Activated CD4-positive, alpha-beta T cell treated with anti-CD3 and anti-CD28 coated beads, Interleukin-2, amount 10 ng/mL, durations not matched to agents 7 days and 5 days (primary cell): ENCODE data around the gene DCAF6. TPM values are rescaled to one million over a fixed set of nuclear protein-coding genes. Genes with fewer than 3 reads are reported as not detected.

ENCODE experiments used
- CTCF ChIA-PET: fragments of 350-600 bp; sonication (Branson Sonifier 250); formaldehyde crosslinking; loops from one replicate; lab custom pipeline; 2021; ENCODE audit warnings: antibody characterized with exemption; lab: Charles Lee
- POLR2A ChIA-PET: fragments of 350-600 bp; sonication (Branson Sonifier 250); formaldehyde crosslinking; loops from one replicate; lab custom pipeline; 2021; ENCODE audit warnings: antibody characterized with exemption; lab: Charles Lee
- DNase-seq: peaks from one replicate; pipeline ENCODE4 v3.0.0-alpha.2; 2020
- H3K27ac Mint-ChIP-seq: one replicate; pipeline ENCODE4 v1.8.0; 2021; ENCODE audit warnings: mild to moderate bottlenecking, moderate library complexity, mixed read lengths
- H3K27me3 Mint-ChIP-seq: one replicate; pipeline ENCODE4 v1.8.0; 2021; ENCODE audit warnings: mixed read lengths
- H3K36me3 Mint-ChIP-seq: one replicate; pipeline ENCODE4 v1.8.0; 2021; ENCODE audit warnings: low read depth, mixed read lengths
- H3K4me1 Mint-ChIP-seq: one replicate; pipeline ENCODE4 v1.8.0; 2021; ENCODE audit warnings: mixed read lengths
- H3K4me3 Mint-ChIP-seq: one replicate; pipeline ENCODE4 v1.8.0; 2021; ENCODE audit warnings: mild to moderate bottlenecking, moderate library complexity, mixed read lengths
- H3K9me3 Mint-ChIP-seq: one replicate; pipeline ENCODE4 v1.8.0; 2021; ENCODE audit warnings: mixed read lengths
- total RNA-seq, 2 experiments: library from RNA; stranded (reverse); gene quantifications; one replicate each; pipeline ENCODE4 v1.2.3, GENCODE V29; 2021

Gene DCAF6
- total RNA-seq, 2 experiments from 2014 or later = 21.9 to 24.6 TPM

DNA sequence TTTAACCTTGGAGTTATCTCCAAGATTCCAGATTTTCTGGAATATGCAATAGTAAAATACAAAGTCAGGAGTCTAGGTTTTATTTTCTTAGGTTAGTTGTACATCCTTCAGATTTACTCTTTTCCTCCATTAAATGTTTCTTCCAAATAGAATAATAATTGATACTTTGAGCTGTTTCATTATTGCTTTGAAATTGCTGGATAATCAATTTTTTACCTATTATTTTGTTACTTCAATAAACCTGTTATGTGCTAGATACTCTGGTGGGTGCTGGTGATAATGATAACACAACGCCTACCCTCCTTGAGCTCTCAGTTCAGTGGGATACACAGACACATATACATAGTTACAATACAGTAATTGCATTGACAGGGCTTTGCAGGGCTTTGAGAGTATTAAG is 120.9 kb downstream of the DCAF6 start:
- no peak overlapping the region for H3K4me3 Mint-ChIP-seq
- CTCF ChIA-PET = interaction anchor here (1.0 kb wide), 1 partner anchor 24 kb away, joined by 3 read pairs; no protein-coding TSS in a partner anchor

GRCh38 chr1:168057921-168058320 is 121.4 kb downstream of the DCAF6 start:
- no peak overlapping the region for H3K27ac Mint-ChIP-seq
- no peak overlapping the region for H3K4me3 Mint-ChIP-seq
- DNase-seq = no peak
- ChIA-PET POLR2A (no interaction called here), CTCF (interaction anchor here (1.0 kb wide), 1 partner anchor 24 kb away, joined by 3 read pairs; no protein-coding TSS in a partner anchor)
- peaks cover 6% of the 10 kb centered on the region for H3K36me3 Mint-ChIP-seq
- no peaks in the 10 kb centered on the region for H3K9me3 Mint-ChIP-seq
- peaks cover 3% of the 10 kb centered on the region for H3K4me1 Mint-ChIP-seq
- no peaks in the 10 kb centered on the region for H3K27me3 Mint-ChIP-seq

More for the DNA sequence above, 120.9 kb downstream of the DCAF6 start:
- no peak for DNase-seq
- no peaks in the 10 kb centered on the region for H3K9me3 Mint-ChIP-seq
- H3K36me3 Mint-ChIP-seq = peaks cover 6% of the 10 kb centered on the region
- peaks cover 3% of the 10 kb centered on the region for H3K4me1 Mint-ChIP-seq
- H3K27me3 Mint-ChIP-seq = no peaks in the 10 kb centered on the region
- no peak overlapping the region for H3K27ac Mint-ChIP-seq
- POLR2A ChIA-PET = no interaction called here

DNA sequence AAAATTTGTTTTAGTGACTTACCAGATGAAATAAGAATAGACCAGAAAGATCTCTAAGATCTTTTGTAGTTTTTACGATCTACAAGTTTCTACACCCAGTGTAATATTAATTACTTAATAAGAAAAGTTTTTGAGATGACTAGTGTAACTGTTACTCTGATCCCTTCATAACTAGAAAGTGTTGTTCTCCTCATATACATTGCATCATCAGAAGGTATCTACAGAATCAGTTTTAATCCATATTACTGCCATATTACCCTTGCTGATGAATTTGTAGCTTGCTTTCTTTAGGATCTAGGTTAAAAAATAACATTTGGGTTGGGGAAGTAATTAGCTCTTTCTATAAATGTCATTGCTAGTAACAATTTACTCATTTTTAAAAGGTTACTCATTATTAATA is 127.7 kb downstream of the DCAF6 start:
- no peak for DNase-seq
- Mint-ChIP-seq H3K27ac (no peak overlapping the region), H3K27me3 (no peaks in the 10 kb centered on the region), H3K36me3 (peaks cover 9% of the 10 kb centered on the region), H3K4me3 (no peak overlapping the region), H3K9me3 (no peaks in the 10 kb centered on the region), H3K4me1 (no peaks in the 10 kb centered on the region)
- POLR2A ChIA-PET = no interaction called here
- CTCF ChIA-PET = interaction anchor here (0.6 to 1.4 kb wide), 2 partner anchors 18 to 142 kb away, joined by 3 to 10 read pairs; no protein-coding TSS in a partner anchor

GRCh38 chr1:168065506-168065905 is 129.0 kb downstream of the DCAF6 start:
- Mint-ChIP-seq H3K9me3 (no peaks in the 10 kb centered on the region), H3K4me3 (no peak overlapping the region), H3K36me3 (peaks cover 11% of the 10 kb centered on the region), H3K4me1 (no peaks in the 10 kb centered on the region), H3K27me3 (no peaks in the 10 kb centered on the region), H3K27ac (no peak overlapping the region)
- no peak for DNase-seq
- ChIA-PET POLR2A (no interaction called here), CTCF (interaction anchor here (1.4 kb wide), 1 partner anchor 17 kb away, joined by 11 read pairs; no protein-coding TSS in a partner anchor)

- POLR2A ChIA-PET = no interaction called here
- Mint-ChIP-seq H3K27ac (no peak overlapping the region), H3K36me3 (peaks cover 19% of the 10 kb centered on the region), H3K27me3 (no peaks in the 10 kb centered on the region), H3K4me1 (no peaks in the 10 kb centered on the region), H3K4me3 (no peak overlapping the region), H3K9me3 (no peaks in the 10 kb centered on the region)
- DNase-seq = no peak
- CTCF ChIA-PET = no interaction called here
Measured at GRCh38 chr1:168069384-168069783, 132.9 kb downstream of the DCAF6 start.

DNA sequence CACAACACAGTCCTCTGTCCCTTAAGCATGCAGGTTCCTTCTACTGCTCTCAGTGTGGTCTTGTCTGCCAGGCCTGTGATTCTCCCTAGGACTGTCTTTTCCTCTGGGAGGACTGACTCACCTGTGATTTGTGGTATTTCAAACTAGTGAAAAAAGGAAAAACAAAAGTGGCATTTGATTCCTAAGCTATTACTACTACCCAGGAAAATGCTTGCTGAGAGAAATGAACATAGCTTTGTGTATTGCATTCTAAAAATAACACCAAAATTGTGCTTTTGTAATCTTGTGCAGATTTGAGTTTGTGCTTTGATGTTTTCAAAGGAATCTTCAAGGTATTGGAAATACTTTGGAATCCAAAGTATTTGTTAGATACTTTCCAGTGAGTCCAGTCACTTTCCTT is 143.3 kb downstream of the DCAF6 start:
- CTCF ChIA-PET = no interaction called here
- Mint-ChIP-seq H3K36me3 (peaks cover 9% of the 10 kb centered on the region), H3K9me3 (no peaks in the 10 kb centered on the region), H3K4me3 (no peak overlapping the region), H3K4me1 (peaks cover 3% of the 10 kb centered on the region), H3K27me3 (no peaks in the 10 kb centered on the region), H3K27ac (no peak overlapping the region)
- POLR2A ChIA-PET = no interaction called here
- DNase-seq = no peak

DNA sequence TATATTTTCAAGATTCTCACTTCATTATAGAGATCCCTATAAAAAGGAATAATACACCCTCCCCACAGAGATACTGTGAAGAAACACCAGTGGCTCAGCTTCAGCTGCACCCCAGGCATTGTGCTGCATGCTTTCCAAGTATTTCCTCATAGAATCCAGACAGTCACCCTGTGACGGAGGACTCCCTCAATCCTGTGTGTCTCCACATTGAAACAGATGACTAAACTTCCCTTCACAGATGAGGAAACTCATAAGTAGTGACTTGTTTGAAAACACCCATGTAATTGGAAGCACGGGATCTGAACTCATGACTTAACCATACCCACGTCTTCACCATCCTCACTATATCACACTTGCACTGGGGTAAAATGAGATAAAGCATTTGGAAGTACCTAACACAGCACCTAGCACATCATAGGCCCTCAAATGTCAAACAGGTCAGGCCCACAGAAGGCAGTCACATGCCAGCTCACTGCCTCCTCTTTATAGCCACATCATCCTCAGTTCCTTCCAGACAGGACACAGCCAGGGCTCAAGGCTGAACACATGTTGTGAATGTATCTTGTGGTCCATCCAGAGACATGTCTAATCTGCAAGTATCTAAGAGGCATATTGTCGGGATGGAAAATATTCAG is 145.0 kb downstream of the DCAF6 start:
- H3K27me3 Mint-ChIP-seq = no peaks in the 10 kb centered on the region
- H3K9me3 Mint-ChIP-seq = no peaks in the 10 kb centered on the region
- no peak overlapping the region for H3K4me3 Mint-ChIP-seq
- peaks cover 4% of the 10 kb centered on the region for H3K4me1 Mint-ChIP-seq
- POLR2A ChIA-PET = no interaction called here
- DNase-seq = no peak
- no peak overlapping the region for H3K27ac Mint-ChIP-seq
- CTCF ChIA-PET = interaction anchor here (0.7 to 5.7 kb wide), 16 partner anchors 8 to 758 kb away, joined by 3 to 45 read pairs (median 3); no protein-coding TSS in a partner anchor
- peaks cover 3% of the 10 kb centered on the region for H3K36me3 Mint-ChIP-seq

DNA sequence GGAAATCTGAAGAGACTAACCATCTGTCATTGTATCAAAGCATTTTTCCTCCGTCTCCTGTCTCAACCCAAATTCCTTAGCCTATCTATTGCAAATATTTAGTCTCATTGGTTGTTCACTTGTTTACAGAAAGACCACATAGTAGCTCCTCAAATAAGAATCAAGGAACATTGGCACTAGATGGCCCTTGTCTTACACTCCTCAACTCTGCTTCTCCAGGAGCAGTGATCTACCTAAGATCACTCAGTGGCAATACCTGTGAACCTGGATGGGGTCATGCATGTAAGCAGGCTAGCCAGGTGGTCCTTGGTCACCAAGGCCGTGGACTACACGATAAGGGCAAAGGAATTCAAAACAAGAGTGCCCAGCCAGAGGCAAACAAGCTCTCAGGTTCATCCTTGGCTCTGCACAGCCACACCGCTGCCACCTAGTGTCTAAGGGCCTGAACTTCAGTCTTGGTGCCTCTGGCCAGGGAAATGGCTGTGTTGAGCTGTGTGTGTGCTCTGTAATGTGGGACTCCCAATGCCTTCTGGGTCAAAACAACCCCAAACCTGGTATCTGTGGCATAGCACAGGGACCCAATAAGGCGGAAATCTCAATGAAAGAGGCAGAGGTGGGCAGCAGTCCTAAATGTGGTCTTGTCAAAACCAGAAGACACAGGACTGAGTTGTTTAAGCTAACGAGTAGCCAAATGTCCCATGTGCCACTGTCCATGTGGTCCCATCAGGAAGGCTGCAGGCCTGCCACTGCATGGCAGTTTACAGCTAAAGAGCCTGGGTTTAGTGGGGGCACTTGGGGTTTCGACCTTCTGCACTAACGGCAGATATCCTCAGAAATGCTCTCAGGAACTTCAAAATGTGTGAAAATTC is 145.8 kb downstream of the DCAF6 start:
- CTCF ChIA-PET = interaction anchor here (0.6 to 5.7 kb wide), 21 partner anchors 8 to 758 kb away, joined by 3 to 45 read pairs (median 3); no protein-coding TSS in a partner anchor
- no peak overlapping the region for H3K27ac Mint-ChIP-seq
- POLR2A ChIA-PET = no interaction called here
- peaks cover 4% of the 10 kb centered on the region for H3K4me1 Mint-ChIP-seq
- H3K9me3 Mint-ChIP-seq = no peaks in the 10 kb centered on the region
- no peak overlapping the region for H3K4me3 Mint-ChIP-seq
- H3K36me3 Mint-ChIP-seq = no peaks in the 10 kb centered on the region
- peak; percentile 78 for DNase-seq
- H3K27me3 Mint-ChIP-seq = no peaks in the 10 kb centered on the region

- DNase-seq = no peak
- Mint-ChIP-seq H3K9me3 (no peaks in the 10 kb centered on the region), H3K27ac (no peak overlapping the region), H3K4me3 (no peak overlapping the region), H3K4me1 (peaks cover 4% of the 10 kb centered on the region), H3K36me3 (no peaks in the 10 kb centered on the region), H3K27me3 (no peaks in the 10 kb centered on the region)
- CTCF ChIA-PET = interaction anchor here (0.6 to 5.7 kb wide), 10 partner anchors 10 to 122 kb away, joined by 3 to 45 read pairs (median 4); no protein-coding TSS in a partner anchor
- POLR2A ChIA-PET = no interaction called here
Measured at GRCh38 chr1:168083456-168084325, 147.2 kb downstream of the DCAF6 start.

- no peaks in the 10 kb centered on the region for H3K36me3 Mint-ChIP-seq
- no peak overlapping the region for H3K27ac Mint-ChIP-seq
- H3K4me1 Mint-ChIP-seq = peaks cover 4% of the 10 kb centered on the region
- H3K9me3 Mint-ChIP-seq = no peaks in the 10 kb centered on the region
- POLR2A ChIA-PET = no interaction called here
- H3K4me3 Mint-ChIP-seq = no peak overlapping the region
- CTCF ChIA-PET = interaction anchor here (0.6 to 5.7 kb wide), 7 partner anchors 9 to 229 kb away, joined by 3 to 45 read pairs (median 4); no protein-coding TSS in a partner anchor
- no peaks in the 10 kb centered on the region for H3K27me3 Mint-ChIP-seq
- DNase-seq = peak; percentile 62
Measured at GRCh38 chr1:168084396-168085231, 148.1 kb downstream of the DCAF6 start.

- Mint-ChIP-seq H3K27me3 (no peaks in the 10 kb centered on the region), H3K4me1 (peaks cover 4% of the 10 kb centered on the region), H3K36me3 (no peaks in the 10 kb centered on the region), H3K9me3 (no peaks in the 10 kb centered on the region), H3K27ac (no peak overlapping the region), H3K4me3 (no peak overlapping the region)
- DNase-seq = no peak
- ChIA-PET CTCF (interaction anchor here (0.5 to 5.7 kb wide), 6 partner anchors 8 to 614 kb away, joined by 3 to 45 read pairs (median 4); no protein-coding TSS in a partner anchor), POLR2A (no interaction called here)
Measured at GRCh38 chr1:168085401-168085872, 149.0 kb downstream of the DCAF6 start.
